Fibroblast of the aortic adventitia (primary cell): Measurements from ENCODE around the gene HIPK3. TPM values are rescaled to one million over a fixed set of nuclear protein-coding genes. Genes with fewer than 3 reads are reported as not detected.

Experiments
- DNase-seq: peaks from one replicate; pipeline ENCODE4 v3.0.0-alpha.2; 2010; ENCODE audit warnings: low read depth
- H3K4me3 ChIP-seq: 2 replicates; pipeline ENCODE4 v1.5.1; 2011; ENCODE audit warnings: low read depth, mild to moderate bottlenecking, control low read depth, low read length, moderate library complexity
- total RNA-seq: library from RNA; depleted of rRNA; stranded (reverse); fragments of >200 nt; gene quantifications from 2 replicates; pipeline ENCODE4 v1.2.3, GENCODE V29; 2012; ENCODE audit warnings: low replicate concordance
- TF ChIP-seq, protein P1 (sequence below): IDR thresholded peaks from 2 replicates; pipeline ENCODE4 v1.5.1; 2011; ENCODE audit warnings: mild to moderate bottlenecking, low read length, control low read depth, inconsistent platforms; ENCODE audit not compliant: insufficient read depth

Gene HIPK3
- total RNA-seq, 1 donor: 164 TPM

GRCh38 chr11:33389635-33390034 lies 132.5 kb downstream of the HIPK3 start:
- H3K4me3 ChIP-seq: no peak overlapping the region
- TF ChIP-seq, protein P1, sequence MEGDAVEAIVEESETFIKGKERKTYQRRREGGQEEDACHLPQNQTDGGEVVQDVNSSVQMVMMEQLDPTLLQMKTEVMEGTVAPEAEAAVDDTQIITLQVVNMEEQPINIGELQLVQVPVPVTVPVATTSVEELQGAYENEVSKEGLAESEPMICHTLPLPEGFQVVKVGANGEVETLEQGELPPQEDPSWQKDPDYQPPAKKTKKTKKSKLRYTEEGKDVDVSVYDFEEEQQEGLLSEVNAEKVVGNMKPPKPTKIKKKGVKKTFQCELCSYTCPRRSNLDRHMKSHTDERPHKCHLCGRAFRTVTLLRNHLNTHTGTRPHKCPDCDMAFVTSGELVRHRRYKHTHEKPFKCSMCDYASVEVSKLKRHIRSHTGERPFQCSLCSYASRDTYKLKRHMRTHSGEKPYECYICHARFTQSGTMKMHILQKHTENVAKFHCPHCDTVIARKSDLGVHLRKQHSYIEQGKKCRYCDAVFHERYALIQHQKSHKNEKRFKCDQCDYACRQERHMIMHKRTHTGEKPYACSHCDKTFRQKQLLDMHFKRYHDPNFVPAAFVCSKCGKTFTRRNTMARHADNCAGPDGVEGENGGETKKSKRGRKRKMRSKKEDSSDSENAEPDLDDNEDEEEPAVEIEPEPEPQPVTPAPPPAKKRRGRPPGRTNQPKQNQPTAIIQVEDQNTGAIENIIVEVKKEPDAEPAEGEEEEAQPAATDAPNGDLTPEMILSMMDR: no peak
- no peak for DNase-seq

- DNase-seq: no peak
- TF ChIP-seq, protein P1: no peak
- no peak overlapping the region for H3K4me3 ChIP-seq
These were observed 134.0 kb downstream of the HIPK3 start for GRCh38 chr11:33390944-33391892.

DNA sequence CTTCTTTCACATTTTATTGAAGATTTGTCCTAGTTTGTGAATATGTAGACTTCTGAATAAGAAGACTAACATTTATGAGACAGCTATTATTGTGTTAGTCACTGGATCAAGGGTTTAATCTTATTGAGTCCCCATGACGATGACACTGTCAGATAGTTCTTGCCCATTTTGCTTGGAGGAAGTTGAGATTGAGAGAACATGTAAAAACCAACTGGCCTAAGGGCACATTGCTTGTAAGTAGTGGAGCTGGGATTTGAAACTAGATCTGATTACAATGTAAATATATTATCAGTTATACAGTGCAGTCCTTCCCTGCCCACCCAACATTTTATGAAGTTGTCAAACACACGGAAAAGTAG lies 134.7 kb downstream of the HIPK3 start:
- TF ChIP-seq, protein P1: no peak
- H3K4me3 ChIP-seq: no peak overlapping the region
- no peak for DNase-seq

GRCh38 chr11:33394431-33395109 lies 137.4 kb downstream of the HIPK3 start:
- no peak for DNase-seq
- TF ChIP-seq, protein P1: no peak
- no peak overlapping the region for H3K4me3 ChIP-seq

GRCh38 chr11:33396361-33396760 lies 139.2 kb downstream of the HIPK3 start:
- TF ChIP-seq, protein P1: no peak
- no peak overlapping the region for H3K4me3 ChIP-seq
- DNase-seq: no peak

DNA sequence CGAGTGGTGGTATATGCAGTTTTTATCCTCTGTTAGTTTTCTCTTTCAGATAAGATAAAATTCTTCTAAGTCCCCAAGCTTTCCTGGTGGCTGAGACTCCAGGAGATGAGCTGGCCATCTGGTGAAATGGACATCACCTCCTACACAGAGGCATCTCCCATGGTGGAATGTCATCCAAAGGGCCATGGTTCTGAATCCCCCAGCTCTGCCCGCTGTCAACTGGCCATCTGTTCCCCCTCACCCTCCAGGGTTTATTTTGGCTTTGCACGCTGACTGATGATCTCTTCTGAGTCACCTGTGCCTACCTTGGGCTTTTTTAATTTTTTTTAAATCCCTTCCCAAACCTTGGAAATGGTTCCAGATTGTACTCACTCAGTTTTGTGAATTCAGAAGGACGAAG lies 142.2 kb downstream of the HIPK3 start:
- TF ChIP-seq, protein P1: no peak
- no peak for DNase-seq
- H3K4me3 ChIP-seq: no peak overlapping the region
